SU-DHL-6 (cell line): Measurements from ENCODE around the gene GRIN2A.

Experiments used
- H2AFZ ChIP-seq: fragments of 200-600 bp; sonication (generic); 2 replicates; pipeline ENCODE4 v1.6.1; 2014; ENCODE audit warnings: low read depth, mild to moderate bottlenecking, moderate library complexity, mixed read lengths, antibody characterized with exemption, low read length; ENCODE audit not compliant: severe bottlenecking
- H3F3A ChIP-seq: fragments of 200-600 bp; shearing (Covaris generic); 2 replicates; pipeline ENCODE4 v1.6.0; 2016; ENCODE audit warnings: antibody characterized with exemption, mild to moderate bottlenecking; ENCODE audit not compliant: insufficient read depth
- H3K27ac ChIP-seq: fragments of 200-600 bp; sonication (generic); 2 replicates; pipeline ENCODE4 v1.5.1; 2016; ENCODE audit warnings: low read depth, mild to moderate bottlenecking, low read length, moderate library complexity, mixed read lengths
- H3K27me3 ChIP-seq: fragments of 200-600 bp; sonication (generic), shearing (Covaris generic); 2 replicates; pipeline ENCODE4 v1.6.0; 2014; ENCODE audit warnings: mild to moderate bottlenecking, low read length
- H3K36me3 ChIP-seq: fragments of 200-600 bp; sonication (generic); 2 replicates; pipeline ENCODE4 v1.6.1; 2014; ENCODE audit warnings: mild to moderate bottlenecking, low read length, mixed read lengths
- H3K4me2 ChIP-seq: fragments of 300-600, 200-600 bp; shearing (Covaris generic), sonication (generic); 2 replicates; pipeline ENCODE4 v1.6.0; 2014; ENCODE audit warnings: low read length, low read depth, mild to moderate bottlenecking; ENCODE audit not compliant: poor library complexity, severe bottlenecking
- H3K4me3 ChIP-seq: fragments of 200-600 bp; sonication (generic); 2 replicates; pipeline ENCODE4 v1.5.1; 2014; ENCODE audit warnings: antibody characterized with exemption, low read length, mild to moderate bottlenecking, mixed read lengths; ENCODE audit not compliant: insufficient read depth, poor library complexity, severe bottlenecking
- H3K79me2 ChIP-seq: fragments of 200-600 bp; sonication (generic); 2 replicates; pipeline ENCODE4 v1.6.1; 2014; ENCODE audit warnings: mild to moderate bottlenecking, low read length, moderate library complexity; ENCODE audit not compliant: insufficient read depth
- H3K9ac ChIP-seq: fragments of 200-600 bp; sonication (generic); 2 replicates; pipeline ENCODE4 v1.7.0; 2014; ENCODE audit warnings: mild to moderate bottlenecking, low read length
- H3K9me2 ChIP-seq: fragments of 200-600 bp; sonication (generic); replicated peaks from 2 replicates; pipeline ENCODE4 v1.6.1; 2014; ENCODE audit warnings: low read length; ENCODE audit not compliant: insufficient read depth
- H3K9me3 ChIP-seq: fragments of 200-600 bp; sonication (generic); 2 replicates; pipeline ENCODE4 v1.6.1; 2014; ENCODE audit warnings: low read length, mixed read lengths; ENCODE audit not compliant: insufficient read depth
- H4K20me1 ChIP-seq: fragments of 200-600 bp; sonication (generic); 2 replicates; pipeline ENCODE4 v1.6.1; 2014; ENCODE audit warnings: low read depth, mild to moderate bottlenecking, antibody characterized with exemption, low read length, moderate library complexity, mixed read lengths
- CTCF ChIP-seq: fragments of 200-600 bp; sonication (generic); IDR thresholded peaks from one replicate; pipeline ENCODE4 v1.5.1; 2017; ENCODE audit warnings: antibody characterized with exemption, mild to moderate bottlenecking, low read length, moderate library complexity; ENCODE audit not compliant: insufficient read depth, poor library complexity, severe bottlenecking
- EZH2phosphoT487 ChIP-seq: fragments of 200-600 bp; sonication (generic), shearing (Covaris generic); conservative IDR thresholded peaks from 2 replicates; pipeline ENCODE4 v1.6.1; 2018; ENCODE audit warnings: mild to moderate bottlenecking, antibody characterized with exemption, low read length, moderate library complexity, mixed read lengths

The GRIN2A gene

GRCh38 chr16:10086620-10087019, 95.6 kb downstream of the GRIN2A start:
- Histone ChIP-seq H3K4me2 (no peak overlapping the region), H2AFZ (no peak overlapping the region), H3K79me2 (no peaks in the 10 kb centered on the region), H4K20me1 (no peaks in the 10 kb centered on the region), H3K9me2 (no peaks in the 10 kb centered on the region), H3K9me3 (no peaks in the 10 kb centered on the region), H3K27me3 (no peaks in the 10 kb centered on the region), H3K27ac (no peak overlapping the region), H3F3A (no peaks in the 10 kb centered on the region), H3K9ac (no peak overlapping the region), H3K36me3 (no peaks in the 10 kb centered on the region), H3K4me3 (no peak overlapping the region)
- TF ChIP-seq CTCF (no peak), EZH2phosphoT487 (no peak)

- Histone ChIP-seq H3F3A (no peaks in the 10 kb centered on the region), H3K9ac (no peak overlapping the region), H3K4me2 (no peak overlapping the region), H3K9me2 (no peaks in the 10 kb centered on the region), H4K20me1 (no peaks in the 10 kb centered on the region), H3K4me3 (no peak overlapping the region), H2AFZ (no peak overlapping the region), H3K79me2 (no peaks in the 10 kb centered on the region), H3K9me3 (no peaks in the 10 kb centered on the region), H3K27me3 (no peaks in the 10 kb centered on the region), H3K27ac (no peak overlapping the region), H3K36me3 (no peaks in the 10 kb centered on the region)
- TF ChIP-seq CTCF (no peak), EZH2phosphoT487 (no peak)
Measured at GRCh38 chr16:10085078-10085798, 97.0 kb downstream of the GRIN2A start.

- no peak overlapping the region for H3K27ac ChIP-seq
- H3K4me2 ChIP-seq, result no peak overlapping the region
- no peaks in the 10 kb centered on the region for H3K79me2 ChIP-seq
- no peaks in the 10 kb centered on the region for H3F3A ChIP-seq
- no peaks in the 10 kb centered on the region for H3K9me3 ChIP-seq
- H3K4me3 ChIP-seq, result no peak overlapping the region
- H3K9ac ChIP-seq, result no peak overlapping the region
- H2AFZ ChIP-seq, result no peak overlapping the region
- H4K20me1 ChIP-seq, result no peaks in the 10 kb centered on the region
- no peaks in the 10 kb centered on the region for H3K36me3 ChIP-seq
- no peaks in the 10 kb centered on the region for H3K9me2 ChIP-seq
- no peaks in the 10 kb centered on the region for H3K27me3 ChIP-seq
- TF ChIP-seq EZH2phosphoT487 (no peak), CTCF (no peak)
Measured at GRCh38 chr16:10083301-10083700, 98.9 kb downstream of the GRIN2A start.
